SU-DHL-6 (cell line): ENCODE measurements around the gene COQ9.

ENCODE experiments used
- EZH2phosphoT487 ChIP-seq: fragments of 200-600 bp; sonication (generic), shearing (Covaris generic); conservative IDR thresholded peaks from 2 replicates; pipeline ENCODE4 v1.6.1; 2018; ENCODE audit warnings: mild to moderate bottlenecking, antibody characterized with exemption, low read length, moderate library complexity, mixed read lengths
- TF ChIP-seq, protein P1 (sequence below): fragments of 200-600 bp; sonication (generic); IDR thresholded peaks from one replicate; pipeline ENCODE4 v1.5.1; 2017; ENCODE audit warnings: antibody characterized with exemption, mild to moderate bottlenecking, low read length, moderate library complexity; ENCODE audit not compliant: insufficient read depth, poor library complexity, severe bottlenecking

DNA sequence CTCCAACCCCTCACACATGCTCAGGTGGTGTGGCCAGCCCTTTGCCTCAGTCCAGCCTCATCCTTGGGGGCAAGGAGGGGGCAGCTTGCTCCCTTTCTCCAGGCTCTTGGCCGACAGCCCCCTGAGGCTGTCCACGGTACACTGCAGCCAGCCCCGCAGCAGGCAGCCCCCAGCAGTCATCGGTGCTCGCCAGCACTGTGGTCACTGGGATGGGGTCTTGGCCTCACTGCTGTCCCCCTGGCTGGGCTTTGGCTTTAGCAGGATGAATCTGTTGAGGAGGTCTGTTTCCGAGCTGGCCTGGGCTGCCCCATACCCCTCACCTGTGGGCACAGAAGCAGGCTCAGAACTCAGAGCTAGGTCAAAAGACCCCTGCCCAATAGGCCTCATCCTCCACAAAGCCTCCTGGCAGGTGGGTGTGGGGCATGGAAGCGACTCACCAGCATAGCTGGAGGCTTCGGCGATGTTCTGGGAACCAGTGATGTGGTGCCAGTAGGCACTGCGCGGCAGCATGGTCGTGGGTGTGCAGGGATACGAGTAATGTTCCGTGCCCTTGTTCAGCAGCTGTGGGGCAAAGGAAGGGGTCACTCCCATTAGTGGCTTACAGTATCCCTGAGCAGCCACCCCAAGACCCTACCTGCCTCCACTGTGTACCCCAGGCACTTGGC is 26.0 kb downstream of the COQ9 start:
- TF ChIP-seq, protein P1, sequence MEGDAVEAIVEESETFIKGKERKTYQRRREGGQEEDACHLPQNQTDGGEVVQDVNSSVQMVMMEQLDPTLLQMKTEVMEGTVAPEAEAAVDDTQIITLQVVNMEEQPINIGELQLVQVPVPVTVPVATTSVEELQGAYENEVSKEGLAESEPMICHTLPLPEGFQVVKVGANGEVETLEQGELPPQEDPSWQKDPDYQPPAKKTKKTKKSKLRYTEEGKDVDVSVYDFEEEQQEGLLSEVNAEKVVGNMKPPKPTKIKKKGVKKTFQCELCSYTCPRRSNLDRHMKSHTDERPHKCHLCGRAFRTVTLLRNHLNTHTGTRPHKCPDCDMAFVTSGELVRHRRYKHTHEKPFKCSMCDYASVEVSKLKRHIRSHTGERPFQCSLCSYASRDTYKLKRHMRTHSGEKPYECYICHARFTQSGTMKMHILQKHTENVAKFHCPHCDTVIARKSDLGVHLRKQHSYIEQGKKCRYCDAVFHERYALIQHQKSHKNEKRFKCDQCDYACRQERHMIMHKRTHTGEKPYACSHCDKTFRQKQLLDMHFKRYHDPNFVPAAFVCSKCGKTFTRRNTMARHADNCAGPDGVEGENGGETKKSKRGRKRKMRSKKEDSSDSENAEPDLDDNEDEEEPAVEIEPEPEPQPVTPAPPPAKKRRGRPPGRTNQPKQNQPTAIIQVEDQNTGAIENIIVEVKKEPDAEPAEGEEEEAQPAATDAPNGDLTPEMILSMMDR = no peak
- TF ChIP-seq EZH2phosphoT487 = no peak
